Progenitor cell of endocrine pancreas (in vitro differentiated cells): Measurements from ENCODE around the gene RAD9B. TPM values are rescaled to one million over a fixed set of nuclear protein-coding genes. Genes with fewer than 3 reads are reported as not detected.

Source experiments
- DNase-seq: peaks from one replicate; pipeline ENCODE4 v3.0.0; 2021; ENCODE audit warnings: low spot score; ENCODE audit not compliant: unreplicated experiment
- H3K27ac Mint-ChIP-seq: 2 replicates; pipeline ENCODE4 v1.8.0; 2021; ENCODE audit warnings: mild to moderate bottlenecking, moderate library complexity, mixed read lengths
- H3K27me3 Mint-ChIP-seq: 2 replicates; pipeline ENCODE4 v1.8.0; 2021; ENCODE audit warnings: mixed read lengths
- H3K36me3 Mint-ChIP-seq: 2 replicates; pipeline ENCODE4 v1.8.0; 2022; ENCODE audit warnings: mixed read lengths; ENCODE audit not compliant: insufficient read depth
- H3K4me1 Mint-ChIP-seq: 2 replicates; pipeline ENCODE4 v1.8.0; 2021; ENCODE audit warnings: low read depth, mixed read lengths
- H3K4me3 Mint-ChIP-seq: 2 replicates; pipeline ENCODE4 v1.8.0; 2021; ENCODE audit warnings: low read depth, mild to moderate bottlenecking, moderate library complexity, mixed read lengths
- H3K9me3 Mint-ChIP-seq: 2 replicates; pipeline ENCODE4 v1.8.0; 2021; ENCODE audit warnings: low read depth, mixed read lengths
- total RNA-seq: library from RNA; stranded (reverse); gene quantifications from 2 replicates; pipeline ENCODE4 v1.2.1, GENCODE V29; 2021
- TF ChIP-seq, protein P1 (sequence below): fragments of 200-600 bp; sonication (generic); IDR thresholded peaks from one replicate; pipeline ENCODE4 v1.5.0; 2021; ENCODE audit warnings: antibody characterized with exemption, mild to moderate bottlenecking; ENCODE audit not compliant: unreplicated experiment

Gene RAD9B
- total RNA-seq, 1 donor from 2014 or later, result 0.24 TPM

DNA sequence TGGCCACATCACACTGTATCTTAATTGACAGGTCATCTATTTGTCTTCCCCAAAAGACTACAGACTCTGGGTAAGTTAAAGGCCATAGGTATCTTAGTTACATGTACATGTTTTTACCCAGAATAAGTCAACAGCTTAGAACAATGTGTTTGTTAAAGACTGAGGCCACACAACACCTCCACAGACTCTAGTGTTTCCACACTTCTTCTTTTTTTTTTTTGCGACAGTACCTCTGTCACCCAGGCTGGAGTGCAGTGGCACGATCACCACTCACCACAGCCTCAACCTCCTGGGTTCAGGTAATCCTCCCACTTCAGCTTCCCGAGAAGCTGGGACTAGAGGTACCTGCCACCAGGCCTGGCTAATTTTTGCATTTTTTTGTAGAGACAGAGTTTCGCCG is 35.3 kb upstream of the RAD9B start:
- Mint-ChIP-seq H3K4me1 (peaks cover 16% of the 10 kb centered on the region), H3K27me3 (no peaks in the 10 kb centered on the region), H3K36me3 (peaks cover 4% of the 10 kb centered on the region), H3K4me3 (peak overlapping the region; percentile 91), H3K9me3 (no peaks in the 10 kb centered on the region), H3K27ac (peak overlapping the region; percentile 82)
- TF ChIP-seq, protein P1, sequence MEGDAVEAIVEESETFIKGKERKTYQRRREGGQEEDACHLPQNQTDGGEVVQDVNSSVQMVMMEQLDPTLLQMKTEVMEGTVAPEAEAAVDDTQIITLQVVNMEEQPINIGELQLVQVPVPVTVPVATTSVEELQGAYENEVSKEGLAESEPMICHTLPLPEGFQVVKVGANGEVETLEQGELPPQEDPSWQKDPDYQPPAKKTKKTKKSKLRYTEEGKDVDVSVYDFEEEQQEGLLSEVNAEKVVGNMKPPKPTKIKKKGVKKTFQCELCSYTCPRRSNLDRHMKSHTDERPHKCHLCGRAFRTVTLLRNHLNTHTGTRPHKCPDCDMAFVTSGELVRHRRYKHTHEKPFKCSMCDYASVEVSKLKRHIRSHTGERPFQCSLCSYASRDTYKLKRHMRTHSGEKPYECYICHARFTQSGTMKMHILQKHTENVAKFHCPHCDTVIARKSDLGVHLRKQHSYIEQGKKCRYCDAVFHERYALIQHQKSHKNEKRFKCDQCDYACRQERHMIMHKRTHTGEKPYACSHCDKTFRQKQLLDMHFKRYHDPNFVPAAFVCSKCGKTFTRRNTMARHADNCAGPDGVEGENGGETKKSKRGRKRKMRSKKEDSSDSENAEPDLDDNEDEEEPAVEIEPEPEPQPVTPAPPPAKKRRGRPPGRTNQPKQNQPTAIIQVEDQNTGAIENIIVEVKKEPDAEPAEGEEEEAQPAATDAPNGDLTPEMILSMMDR, result no peak
- DNase-seq, result no peak

DNA sequence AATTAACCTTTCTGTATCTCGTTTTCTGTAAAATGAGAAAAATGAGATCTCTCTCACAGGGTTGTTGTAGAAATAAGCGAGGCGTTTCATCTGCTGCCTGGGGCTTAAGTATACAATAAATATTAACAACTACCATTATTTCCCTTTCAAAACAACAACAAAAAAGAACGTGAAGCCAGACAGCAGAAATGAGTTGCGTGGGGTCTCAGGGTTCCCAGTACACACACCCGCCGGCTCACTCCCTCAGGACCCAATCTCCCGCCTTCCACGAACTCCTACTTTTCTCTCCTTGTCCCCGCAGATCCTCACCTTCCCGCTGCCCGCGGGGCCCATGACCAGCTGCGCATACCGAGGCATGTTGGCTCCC is 34.3 kb upstream of the RAD9B start:
- peak overlapping the region; percentile 91 for H3K4me3 Mint-ChIP-seq
- no peaks in the 10 kb centered on the region for H3K27me3 Mint-ChIP-seq
- DNase-seq, result no peak
- peaks cover 16% of the 10 kb centered on the region for H3K4me1 Mint-ChIP-seq
- H3K36me3 Mint-ChIP-seq, result peaks cover 4% of the 10 kb centered on the region
- TF ChIP-seq, protein P1, result no peak
- no peaks in the 10 kb centered on the region for H3K9me3 Mint-ChIP-seq
- H3K27ac Mint-ChIP-seq, result peak overlapping the region; percentile 98

DNA sequence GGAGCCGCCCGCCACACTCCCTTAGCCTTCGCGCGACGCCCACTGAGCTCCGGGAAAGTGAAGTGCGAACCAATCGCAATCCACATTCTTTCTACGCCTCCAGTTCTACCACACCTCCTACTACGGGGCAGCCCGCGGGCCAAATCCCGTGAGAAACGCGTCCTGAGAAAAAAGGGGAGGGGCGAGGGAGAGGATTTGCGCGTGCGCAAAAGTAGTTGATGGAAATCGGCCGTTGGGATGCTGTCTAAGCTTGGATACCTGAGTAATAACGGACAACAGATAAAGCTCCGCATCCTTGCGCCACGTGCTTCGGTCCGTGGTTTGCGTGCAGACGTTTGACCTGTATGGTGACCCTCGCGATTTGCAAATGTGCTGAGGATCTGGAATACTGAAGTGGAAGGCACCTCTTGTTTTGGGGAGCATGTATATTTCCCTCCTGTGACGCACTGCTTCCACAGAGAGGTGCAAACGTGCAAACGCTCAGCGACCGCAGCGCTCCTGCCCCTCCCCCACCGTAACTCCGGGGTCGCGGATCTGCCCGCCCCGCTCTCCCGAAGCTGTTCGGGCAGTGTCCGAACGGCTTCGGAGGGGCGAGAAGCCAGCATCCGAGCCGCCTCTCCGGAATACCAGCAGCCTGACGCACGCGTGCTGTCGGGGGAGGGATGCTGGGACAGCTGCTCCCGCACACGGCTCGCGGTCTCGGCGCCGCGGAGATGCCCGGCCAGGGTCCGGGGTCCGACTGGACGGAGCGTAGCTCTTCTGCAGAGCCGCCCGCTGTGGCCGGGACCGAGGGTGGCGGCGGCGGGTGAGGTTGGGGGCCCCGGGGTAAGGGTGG is 33.7 kb upstream of the RAD9B start, which contains the start of the genes FAM216A and GPN3:
Gene FAM216A, plus strand, starts transcription at position 632 of the 835 bp plus-strand sequence. Its CDS starts 31 bp downstream, at position 663.
Gene GPN3, minus strand, starts transcription at position 44 of the 835 bp plus-strand sequence. CDS start 54 bp downstream, outside the sequence.
- H3K4me3 Mint-ChIP-seq, result peak within 1 kb of the TSS; percentile 91
- H3K9me3 Mint-ChIP-seq, result no peaks in the 10 kb centered on the region
- H3K4me1 Mint-ChIP-seq, result peaks cover 16% of the 10 kb centered on the region
- H3K36me3 Mint-ChIP-seq, result peaks cover 4% of the 10 kb centered on the region
- peak within 1 kb of the TSS; percentile 98 for H3K27ac Mint-ChIP-seq
- H3K27me3 Mint-ChIP-seq, result no peaks in the 10 kb centered on the region
- TF ChIP-seq, protein P1, result no peak
- peak; percentile 94 for DNase-seq

DNA sequence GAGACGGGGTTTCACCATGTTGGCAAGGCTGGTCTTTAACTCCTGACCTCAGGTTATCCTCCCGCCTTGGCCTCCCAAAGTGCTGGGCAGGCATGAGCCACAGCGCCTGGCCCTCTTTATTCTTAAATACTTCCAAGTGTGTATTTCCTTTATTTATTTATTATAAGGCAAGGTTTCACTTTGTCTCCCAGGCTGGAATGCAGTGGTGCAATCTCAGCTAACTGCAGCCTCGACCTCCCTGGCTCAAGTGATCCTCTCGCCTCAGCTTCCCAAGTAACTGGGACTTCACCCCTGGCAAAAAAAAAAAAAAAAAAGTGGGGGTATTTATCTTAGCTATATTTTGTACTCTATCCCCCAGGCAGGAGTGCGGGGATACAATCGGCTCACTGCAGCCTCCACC is 26.7 kb upstream of the RAD9B start:
- no peaks in the 10 kb centered on the region for H3K4me1 Mint-ChIP-seq
- H3K36me3 Mint-ChIP-seq, result no peaks in the 10 kb centered on the region
- no peak overlapping the region for H3K4me3 Mint-ChIP-seq
- H3K9me3 Mint-ChIP-seq, result no peaks in the 10 kb centered on the region
- DNase-seq, result no peak
- no peaks in the 10 kb centered on the region for H3K27me3 Mint-ChIP-seq
- H3K27ac Mint-ChIP-seq, result no peak overlapping the region
- TF ChIP-seq, protein P1, result no peak

DNA sequence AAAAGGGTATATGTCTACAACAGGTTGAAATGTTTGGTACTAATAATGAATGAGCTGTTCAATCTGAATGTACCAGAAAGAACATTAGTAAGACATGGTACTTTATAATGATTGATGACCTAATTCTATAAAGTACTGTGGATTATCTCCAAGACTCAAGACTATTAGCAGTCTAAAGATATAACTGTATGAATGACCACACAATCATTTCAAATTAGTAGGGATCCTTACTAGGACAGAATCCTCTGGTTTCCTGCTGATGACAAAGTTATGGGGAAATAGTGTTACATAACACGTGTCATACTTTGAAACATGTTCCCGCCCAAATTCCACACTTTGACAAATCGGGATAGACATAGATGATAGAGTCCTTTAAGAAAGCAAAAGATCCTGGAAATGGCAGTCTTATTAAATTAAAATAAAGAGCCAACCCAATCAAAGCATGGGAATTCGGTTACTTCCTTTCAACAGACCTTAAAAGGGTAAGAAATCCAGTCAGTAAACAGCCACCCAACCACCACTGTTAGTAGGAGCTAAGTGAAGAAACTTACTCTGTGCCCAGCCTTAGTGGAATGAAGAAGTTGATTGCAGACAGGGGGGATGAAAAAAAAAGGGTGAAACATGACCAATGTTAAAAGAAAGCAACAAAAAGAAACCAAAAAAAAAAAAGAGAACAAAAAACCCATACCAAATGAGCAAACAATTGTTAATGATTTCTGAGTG is 3.0 kb upstream of the RAD9B start:
- H3K27me3 Mint-ChIP-seq, result peaks cover 3% of the 10 kb centered on the region
- H3K36me3 Mint-ChIP-seq, result peaks cover 10% of the 10 kb centered on the region
- TF ChIP-seq, protein P1, result no peak
- H3K4me3 Mint-ChIP-seq, result no peak overlapping the region
- peak overlapping the region; percentile 69 for H3K27ac Mint-ChIP-seq
- H3K4me1 Mint-ChIP-seq, result peaks cover 13% of the 10 kb centered on the region
- DNase-seq, result no peak
- peaks cover 8% of the 10 kb centered on the region for H3K9me3 Mint-ChIP-seq
